Pancreas (tissue), 10 donors: ENCODE data around the gene GAS2. TPM values are rescaled to one million over a fixed set of nuclear protein-coding genes. Genes with fewer than 3 reads are reported as not detected.

Source experiments
- ATAC-seq, 4 donors: fragments of 200-7000 bp; cut with Tn5 transposase; one replicate each; pipeline versions ENCODE4 v1.8.0 to v1.9.1; 2020; ENCODE audit warnings: mild to moderate bottlenecking in 4 of 4, moderate library complexity in 4 of 4
- DNase-seq, 6 donors: peaks; one replicate each; pipeline ENCODE4 v3.0.0-alpha.2; 2020
- FAIRE-seq: peaks from 2 replicates; lab custom pipeline; 2012; peaks lifted over from hg19 to GRCh38; lab: Jason Lieb, UNC
- H3K27ac ChIP-seq, 4 donors: fragments of 200-600 bp; sonication (generic); 1 replicate in 3 of 4; 2 replicates in 1 of 4; pipeline versions ENCODE4 v1.5.0 to v1.8.0; 2020
- H3K27me3 ChIP-seq, 4 donors: fragments of 200-600 bp; one replicate each; pipeline ENCODE4 v1.8.0; 2021
- H3K36me3 ChIP-seq, 3 donors: fragments of 200-600 bp; sonication (generic) in 1 of 3; one replicate each; pipeline versions ENCODE4 v1.5.0 to v1.8.0; 2020 to 2021
- H3K4me1 ChIP-seq, 3 donors: fragments of 200-600 bp; one replicate each; pipeline ENCODE4 v1.8.0; 2021
- H3K4me3 ChIP-seq, 4 donors: fragments of 200-600 bp; sonication (generic) in 2 of 4; one replicate each; pipeline versions ENCODE4 v1.5.0 to v1.8.0; 2020 to 2021
- H3K9me3 ChIP-seq, 4 donors: fragments of 200-600 bp; one replicate each; pipeline ENCODE4 v1.8.0; 2021
- CTCF ChIP-seq, 4 donors: fragments of 200-600 bp; sonication (generic) in 3 of 4; IDR thresholded peaks; one replicate each; pipeline versions ENCODE4 v1.5.0 to v1.8.0; 2021; ENCODE audit warnings: antibody characterized with exemption in 4 of 4
- WGBS, 2 donors: extraction: QIAGEN DNeasy Blood & Tissue Kit; methylation state at CpG; one replicate each; pipeline ENCODE4 v1.1.7; 2013; 5-methylcytosine and 5-hydroxymethylcytosine counted together
- intact Hi-C, 3 donors: fragments of 100-400 bp; cut with DNase I; formaldehyde crosslinking; loops; one replicate each; pipeline versions ENCODE4 v1.11.1 to v1.14.2; 2022
- polyA plus RNA-seq, 2 donors: library from polyadenylated mRNA; stranded (reverse); fragments of 200-250 nt; gene quantifications; one replicate each; pipeline ENCODE4 v1.2.3, GENCODE V29; 2013
- total RNA-seq, 6 donors: library from RNA; stranded (reverse); fragmentation: NEBNext Ultra II Directional in 4 of 6; extraction: Animal tissue kit (Norgen Biotek cat#: 25700) in 4 of 6; gene quantifications; one replicate each; pipeline versions ENCODE4 v1.2.1 to v1.2.4, GENCODE V29; 2021 to 2023
- donor health status: healthy with polysubstance abuse.
- donor health status: DM: no; HTN: no; CAD: no; lungs with moderate emphysema.
- donor health status: DM: no; HTN: no; CAD: no.
- donor health status: control.
- donor health status: control.
- donor health status: Bipolar disorder and iron deficiency.
- donor health status: DM: yes; HTN: yes; CAD: no.
- donor health status: DM: no; HTN: no; CAD: no.
- donor health status: DM: no; HTN: no; CAD: no.
- donor health status: DM: yes; HTN: yes; CAD: no.

GAS2 gene
- total and polyA plus RNA-seq, 8 donors, result 4.1 to 13.4 (median 11.2) TPM

GRCh38 chr11:22787551-22788162 lies 121.2 kb downstream of the GAS2 start:
- Histone ChIP-seq H3K9me3 (no peaks in the 10 kb centered on the region), H3K27ac (no peak overlapping the region), H3K4me3 (no peak overlapping the region), H3K4me1 (no peaks in the 10 kb centered on the region), H3K36me3 (no peaks in the 10 kb centered on the region), H3K27me3 (no peaks in the 10 kb centered on the region)
- ATAC-seq (peak; percentile 71 to 93 (median 90)), DNase-seq (peak in 2 of 6 donors; percentile 8 to 23), FAIRE-seq (peak; percentile 82)
- 23% methylated on average over 9 of the region's 9 CpGs for WGBS, 2 donors
- intact Hi-C loops, result loop anchor here in 1 of 3 donors (5.0 kb wide), 1 partner anchor 460 kb away; no protein-coding TSS in a partner anchor
- TF ChIP-seq CTCF (IDR thresholded peaks at IDR 0.05), result peak; percentile 33 to 64 (median 47)

- DNase-seq (no peak), ATAC-seq (peak in 1 of 4 donors; percentile 58), FAIRE-seq (no peak)
- H3K4me1 ChIP-seq, result no peaks in the 10 kb centered on the region
- TF ChIP-seq CTCF (IDR thresholded peaks at IDR 0.05), result no peak
- no peaks in the 10 kb centered on the region for H3K36me3 ChIP-seq
- intact Hi-C loops, result loop anchor here in 1 of 3 donors (10.0 kb wide), 1 partner anchor 448 kb away; no protein-coding TSS in a partner anchor
- H3K27ac ChIP-seq, result no peak overlapping the region
- WGBS, 2 donors, result 25 to 45% methylated on average over 3 of the region's 3 CpGs
- no peak overlapping the region for H3K4me3 ChIP-seq
- H3K27me3 ChIP-seq, result no peaks in the 10 kb centered on the region
- no peaks in the 10 kb centered on the region for H3K9me3 ChIP-seq
These were observed 126.1 kb downstream of the GAS2 start for GRCh38 chr11:22792497-22792896.

- ATAC-seq (no peak), DNase-seq (no peak), FAIRE-seq (no peak)
- intact Hi-C loops, result loop anchor here in 1 of 3 donors (10.0 kb wide), 1 partner anchor 451 kb away; no protein-coding TSS in a partner anchor
- no peaks in the 10 kb centered on the region for H3K36me3 ChIP-seq
- H3K27me3 ChIP-seq, result no peaks in the 10 kb centered on the region
- H3K27ac ChIP-seq, result no peak overlapping the region
- 98 to 100% methylated on average over 1 of the region's 1 CpG for WGBS, 2 donors
- TF ChIP-seq CTCF (IDR thresholded peaks at IDR 0.05), result no peak
- H3K4me1 ChIP-seq, result no peaks in the 10 kb centered on the region
- H3K9me3 ChIP-seq, result no peaks in the 10 kb centered on the region
- H3K4me3 ChIP-seq, result no peak overlapping the region
These were observed 129.5 kb downstream of the GAS2 start for GRCh38 chr11:22795914-22796313.

GRCh38 chr11:22797047-22797446 lies 130.6 kb downstream of the GAS2 start:
- DNase-seq (no peak), FAIRE-seq (no peak), ATAC-seq (no peak)
- no peaks in the 10 kb centered on the region for H3K4me1 ChIP-seq
- H3K27ac ChIP-seq, result no peak overlapping the region
- WGBS, 2 donors, result 83 to 91% methylated on average over 3 of the region's 3 CpGs
- no peak overlapping the region for H3K4me3 ChIP-seq
- intact Hi-C loops, result loop anchor here in 1 of 3 donors (10.0 kb wide), 1 partner anchor 452 kb away; no protein-coding TSS in a partner anchor
- no peaks in the 10 kb centered on the region for H3K9me3 ChIP-seq
- no peak for TF ChIP-seq CTCF (IDR thresholded peaks at IDR 0.05)
- H3K36me3 ChIP-seq, result no peaks in the 10 kb centered on the region
- H3K27me3 ChIP-seq, result no peaks in the 10 kb centered on the region

GRCh38 chr11:22798901-22799300 lies 132.5 kb downstream of the GAS2 start:
- no peak for FAIRE-seq
- no peak for DNase-seq
- TF ChIP-seq CTCF (IDR thresholded peaks at IDR 0.05), result no peak
- Histone ChIP-seq H3K36me3 (no peaks in the 10 kb centered on the region), H3K4me1 (no peaks in the 10 kb centered on the region), H3K27me3 (no peaks in the 10 kb centered on the region), H3K4me3 (no peak overlapping the region), H3K27ac (no peak overlapping the region), H3K9me3 (no peaks in the 10 kb centered on the region)
- 87 to 92% methylated on average over 1 of the region's 1 CpG for WGBS, 2 donors
- no peak for ATAC-seq
- intact Hi-C loops, result loop anchor here in 1 of 3 donors (10.0 kb wide), 1 partner anchor 454 kb away; no protein-coding TSS in a partner anchor
